ENCODE results near the gene AGK.
"Not testable (repeated sequence)": the region's sequence is repeated elsewhere in the genome, so short reads cannot be mapped to it uniquely, and the experiment has no call there.

The AGK gene

DNA sequence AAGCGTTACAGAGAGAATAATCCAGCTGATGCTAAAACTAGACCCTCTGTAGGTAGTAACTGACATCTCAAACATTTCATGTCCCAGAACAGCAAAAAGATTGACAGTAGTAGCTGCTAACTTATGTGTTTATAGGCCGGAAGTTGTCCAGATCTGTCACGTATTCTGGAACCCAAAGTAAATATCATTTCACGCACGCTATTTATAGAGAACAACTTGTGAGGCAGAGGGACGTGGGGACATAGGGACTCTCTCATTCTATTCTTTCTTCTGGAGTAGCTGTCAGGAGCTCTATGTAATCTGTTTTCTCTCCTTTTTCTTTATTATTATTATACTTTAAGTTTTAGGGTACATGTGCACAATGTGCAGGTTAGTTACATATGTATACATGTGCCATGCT is 22.3 kb downstream of the AGK start:
- no peak overlapping the region for H3K27ac ChIP-seq (ENCODE audit: low read length)
- no peak overlapping the region for H3K4me3 ChIP-seq (ENCODE audit: low read length)
- peaks cover 47% of the 10 kb centered on the region for H3K36me3 ChIP-seq (replicated peaks; ENCODE audit: low read depth, low read length)
- H3K9ac ChIP-seq (ENCODE audit: low read length): no peak overlapping the region
- peaks cover 14% of the 10 kb centered on the region; the same call in 1 of the 2 replicates for H3K9me3 ChIP-seq (ENCODE audit: insufficient read depth, low read length)
- no peaks in the 10 kb centered on the region for H3K4me1 ChIP-seq (ENCODE audit: low read length)
- H3K27me3 ChIP-seq (ENCODE audit: low read depth, low read length): no peaks in the 10 kb centered on the region
- H4K20me1 ChIP-seq (ENCODE audit: insufficient read depth, low read length): no peaks in the 10 kb centered on the region
- H2AFZ ChIP-seq (ENCODE audit: low read depth, low read length): no peak overlapping the region
- TF ChIP-seq EZH2phosphoT487 (IDR thresholded peaks at IDR 0.05; ENCODE audit: low read depth) (no peak), CTCF (IDR thresholded peaks at IDR 0.05; ENCODE audit: low read depth, low read length) (no peak)
- no peaks in the 10 kb centered on the region for H3K79me2 ChIP-seq (ENCODE audit: low read length)
- H3K4me2 ChIP-seq (ENCODE audit: low read length): no peak overlapping the region

GRCh38 chr7:141575164-141575563 is 24.0 kb downstream of the AGK start:
- Histone ChIP-seq H3K4me2 (ENCODE audit: low read length) (no peak overlapping the region), H3K27me3 (ENCODE audit: low read depth, low read length) (no peaks in the 10 kb centered on the region), H3K79me2 (ENCODE audit: low read length) (no peaks in the 10 kb centered on the region), H3K36me3 (replicated peaks; ENCODE audit: low read depth, low read length) (peaks cover 41% of the 10 kb centered on the region), H3K9ac (ENCODE audit: low read length) (no peak overlapping the region), H2AFZ (ENCODE audit: low read depth, low read length) (no peak overlapping the region), H3K4me1 (ENCODE audit: low read length) (no peaks in the 10 kb centered on the region), H3K4me3 (ENCODE audit: low read length) (no peak overlapping the region), H3K27ac (ENCODE audit: low read length) (no peak overlapping the region), H3K9me3 (ENCODE audit: insufficient read depth, low read length) (peaks cover 14% of the 10 kb centered on the region; the same call in 1 of the 2 replicates), H4K20me1 (ENCODE audit: insufficient read depth, low read length) (no peaks in the 10 kb centered on the region)
- no peak for TF ChIP-seq EZH2phosphoT487 (IDR thresholded peaks at IDR 0.05; ENCODE audit: low read depth)
- no peak for TF ChIP-seq CTCF (IDR thresholded peaks at IDR 0.05; ENCODE audit: low read depth, low read length)

- H3K4me3 ChIP-seq (ENCODE audit: low read length): no peak overlapping the region
- H2AFZ ChIP-seq (ENCODE audit: low read depth, low read length): no peak overlapping the region
- H3K36me3 ChIP-seq (replicated peaks; ENCODE audit: low read depth, low read length): peaks cover 41% of the 10 kb centered on the region
- no peak overlapping the region for H3K9ac ChIP-seq (ENCODE audit: low read length)
- H3K27me3 ChIP-seq (ENCODE audit: low read depth, low read length): no peaks in the 10 kb centered on the region
- H3K4me1 ChIP-seq (ENCODE audit: low read length): no peaks in the 10 kb centered on the region
- no peak overlapping the region for H3K4me2 ChIP-seq (ENCODE audit: low read length)
- H3K9me3 ChIP-seq (ENCODE audit: insufficient read depth, low read length): peaks cover 14% of the 10 kb centered on the region; the same call in 1 of the 2 replicates
- H3K79me2 ChIP-seq (ENCODE audit: low read length): no peaks in the 10 kb centered on the region
- TF ChIP-seq EZH2phosphoT487 (IDR thresholded peaks at IDR 0.05; ENCODE audit: low read depth) (no peak), CTCF (IDR thresholded peaks at IDR 0.05; ENCODE audit: low read depth, low read length) (no peak)
- H4K20me1 ChIP-seq (ENCODE audit: insufficient read depth, low read length): no peaks in the 10 kb centered on the region
- H3K27ac ChIP-seq (ENCODE audit: low read length): no peak overlapping the region
These were observed 24.6 kb downstream of the AGK start for GRCh38 chr7:141575654-141576448.

DNA sequence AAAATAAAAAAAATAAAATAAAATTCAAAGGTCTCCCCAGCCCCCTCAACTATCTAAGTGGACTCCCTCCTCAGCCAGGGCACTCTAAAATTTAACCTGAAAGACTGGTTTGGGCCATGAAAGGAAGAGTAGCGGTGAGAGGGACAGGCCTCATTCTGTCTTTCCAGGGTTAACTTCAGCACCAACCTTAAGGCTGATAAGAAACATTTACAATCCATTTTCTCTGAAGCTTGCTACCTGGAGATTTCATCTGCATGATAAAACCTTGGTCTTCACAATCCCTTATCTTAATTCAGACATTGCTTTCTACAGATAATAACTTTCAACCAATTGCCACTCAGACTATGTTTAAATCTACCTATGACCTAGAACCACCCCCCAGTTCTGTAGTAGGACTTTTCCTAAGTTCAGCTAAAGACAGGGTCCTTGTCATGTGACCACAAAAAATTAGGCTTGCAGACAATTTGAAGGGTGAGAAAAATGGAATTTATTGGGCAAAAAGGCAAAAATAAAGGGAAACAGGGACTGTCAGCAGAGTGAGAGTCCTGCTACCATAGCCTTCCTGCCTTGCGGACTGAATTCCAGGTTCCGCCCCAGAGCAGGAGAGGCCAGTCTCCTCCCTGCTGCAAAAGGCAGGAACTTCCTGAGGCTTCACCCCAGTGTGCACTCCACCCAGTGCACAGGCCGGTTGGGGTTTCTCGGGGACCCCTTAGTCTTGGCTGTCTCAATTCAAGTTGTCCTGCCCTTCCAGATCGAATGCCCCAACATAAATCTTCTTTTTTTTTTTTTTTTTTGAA is 26.0 kb downstream of the AGK start:
- Histone ChIP-seq H3K4me2 (ENCODE audit: low read length) (no peak overlapping the region), H3K27me3 (ENCODE audit: low read depth, low read length) (no peaks in the 10 kb centered on the region), H3K27ac (ENCODE audit: low read length) (no peak overlapping the region), H4K20me1 (ENCODE audit: insufficient read depth, low read length) (no peaks in the 10 kb centered on the region), H3K9ac (ENCODE audit: low read length) (no peak overlapping the region), H3K4me1 (ENCODE audit: low read length) (no peaks in the 10 kb centered on the region), H3K79me2 (ENCODE audit: low read length) (no peaks in the 10 kb centered on the region), H3K4me3 (ENCODE audit: low read length) (no peak overlapping the region), H3K9me3 (ENCODE audit: insufficient read depth, low read length) (peaks cover 14% of the 10 kb centered on the region; the same call in 1 of the 2 replicates), H2AFZ (ENCODE audit: low read depth, low read length) (no peak overlapping the region), H3K36me3 (replicated peaks; ENCODE audit: low read depth, low read length) (peaks cover 34% of the 10 kb centered on the region)
- no peak for TF ChIP-seq EZH2phosphoT487 (IDR thresholded peaks at IDR 0.05; ENCODE audit: low read depth)
- no peak for TF ChIP-seq CTCF (IDR thresholded peaks at IDR 0.05; ENCODE audit: low read depth, low read length)

DNA sequence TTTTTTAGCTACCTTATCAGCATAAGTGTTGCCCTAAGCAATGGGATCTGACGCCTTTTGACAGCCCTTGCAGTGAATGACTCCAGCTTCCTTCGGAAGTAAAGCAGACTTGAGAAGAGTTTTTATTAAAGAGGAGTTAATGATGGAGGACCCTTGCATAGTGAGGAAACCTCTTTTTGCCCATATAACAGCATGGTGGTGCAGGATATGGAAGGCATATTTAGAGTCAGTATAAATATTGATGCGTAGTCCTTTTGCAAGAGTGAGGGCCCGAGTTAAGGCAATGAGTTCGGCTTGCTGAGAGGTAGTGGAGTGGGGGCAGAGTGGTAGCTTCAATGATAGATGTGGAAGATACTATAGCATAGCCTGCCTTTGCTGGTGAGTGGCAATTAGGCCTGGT is 28.7 kb downstream of the AGK start:
- Histone ChIP-seq H3K36me3 (replicated peaks; ENCODE audit: low read depth, low read length) (peaks cover 22% of the 10 kb centered on the region), H3K9me3 (ENCODE audit: insufficient read depth, low read length) (peaks cover 10% of the 10 kb centered on the region; the same call in 1 of the 2 replicates)
- not testable (repeated sequence) for H3K79me2 ChIP-seq (ENCODE audit: low read length); H3K4me1 ChIP-seq (ENCODE audit: low read length); H3K4me2 ChIP-seq (ENCODE audit: low read length); H3K9ac ChIP-seq (ENCODE audit: low read length); H3K4me3 ChIP-seq (ENCODE audit: low read length); H4K20me1 ChIP-seq (ENCODE audit: insufficient read depth, low read length); H3K27ac ChIP-seq (ENCODE audit: low read length); H3K27me3 ChIP-seq (ENCODE audit: low read depth, low read length); H2AFZ ChIP-seq (ENCODE audit: low read depth, low read length)

DNA sequence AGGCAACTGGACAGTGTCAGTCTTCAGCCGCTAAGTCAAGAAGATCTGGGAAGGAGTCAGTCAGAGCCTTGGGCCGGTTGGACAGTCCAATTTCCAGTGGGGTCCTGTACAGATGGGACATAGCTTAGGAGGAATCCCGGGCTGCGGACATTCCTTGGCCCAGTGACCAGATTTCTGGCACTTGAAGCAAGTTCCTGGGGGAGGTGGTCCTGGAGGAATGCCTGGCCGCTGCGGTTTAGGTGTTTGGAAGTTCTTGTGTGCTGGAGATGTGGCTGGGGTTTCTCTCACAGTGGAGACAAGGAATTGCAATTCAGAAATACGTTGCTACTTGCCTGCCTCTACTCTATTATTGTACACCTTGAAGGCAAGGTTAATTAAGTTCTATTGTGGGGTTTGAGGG is 30.9 kb downstream of the AGK start:
- H3K9ac ChIP-seq (ENCODE audit: low read length); H3K9me3 ChIP-seq (ENCODE audit: insufficient read depth, low read length); H3K79me2 ChIP-seq (ENCODE audit: low read length); H3K36me3 ChIP-seq (replicated peaks; ENCODE audit: low read depth, low read length); H3K4me2 ChIP-seq (ENCODE audit: low read length); H3K4me1 ChIP-seq (ENCODE audit: low read length); H3K27ac ChIP-seq (ENCODE audit: low read length); H3K27me3 ChIP-seq (ENCODE audit: low read depth, low read length); H4K20me1 ChIP-seq (ENCODE audit: insufficient read depth, low read length); H2AFZ ChIP-seq (ENCODE audit: low read depth, low read length); H3K4me3 ChIP-seq (ENCODE audit: low read length): not testable (repeated sequence)

Data from OCI-LY3 (cell line).